IMR-90 (cell line): ENCODE results near the gene OGFOD1. TPM values are rescaled to one million over a fixed set of nuclear protein-coding genes. Genes with fewer than 3 reads are reported as not detected.

ENCODE experiments used
- ATAC-seq: fragments of 200-7000 bp; cut with Tn5 transposase; 2 replicates; pipeline ENCODE4 v1.9.1; 2020; ENCODE audit warnings: low read depth, mild to moderate bottlenecking, moderate library complexity
- BruUV-seq: library from RNA; stranded (reverse); fragments of 400-500 nt; replicated peaks from 2 replicates; lab custom pipeline; 2021; lab: Mats Ljungman, UMichigan
- CTCF ChIA-PET: fragments of 300-600 bp; formaldehyde crosslinking; extraction: SDS; loops from one replicate; lab custom pipeline; 2021; ENCODE audit warnings: antibody characterized with exemption; lab: Yijun Ruan, JAX
- POLR2A ChIA-PET: fragments of 300-600 bp; sonication (Branson Sonifier 250); formaldehyde crosslinking; loops from one replicate; lab custom pipeline; 2022; ENCODE audit warnings: antibody characterized with exemption; ENCODE audit not compliant: unreplicated experiment; lab: Charles Lee
- DNase-seq: peaks from one replicate; pipeline ENCODE4 v3.0.0; 2013
- H2AFZ ChIP-seq: replicated peaks from 2 replicates; pipeline ENCODE3; 2013; ENCODE audit warnings: low read length, mild to moderate bottlenecking; ENCODE audit not compliant: poor library complexity
- H2AK5ac ChIP-seq: 2 replicates; pipeline ENCODE4 v1.6.1; 2013; ENCODE audit warnings: low read depth, low read length, inconsistent platforms
- H2AK9ac ChIP-seq: replicated peaks from 2 replicates; pipeline ENCODE3; 2013; ENCODE audit warnings: mild to moderate bottlenecking, low read depth, low read length, moderate library complexity; ENCODE audit not compliant: poor library complexity
- H2BK120ac ChIP-seq: 2 replicates; pipeline ENCODE4 v1.6.1; 2013; ENCODE audit warnings: low read depth, low read length, inconsistent platforms
- H2BK15ac ChIP-seq: 3 replicates; pipeline ENCODE4 v1.6.1; 2013; ENCODE audit warnings: low read depth, low read length, inconsistent platforms
- H2BK20ac ChIP-seq: 2 replicates; pipeline ENCODE4 v1.6.1; 2013; ENCODE audit warnings: low read depth, mild to moderate bottlenecking, inconsistent platforms, low read length, moderate library complexity
- H2BK5ac ChIP-seq: 2 replicates; pipeline ENCODE4 v1.6.1; 2013; ENCODE audit warnings: mild to moderate bottlenecking, low read depth, low read length, inconsistent platforms; ENCODE audit not compliant: poor library complexity, severe bottlenecking
- H3K14ac ChIP-seq: replicated peaks from 2 replicates; pipeline ENCODE4 v1.6.1; 2013; ENCODE audit warnings: low read depth, low read length, inconsistent platforms
- H3K18ac ChIP-seq: 2 replicates; pipeline ENCODE4 v1.6.1; 2013; ENCODE audit warnings: low read depth, low read length, control low read depth
- H3K23ac ChIP-seq: 2 replicates; pipeline ENCODE4 v1.6.1; 2013; ENCODE audit warnings: low read depth, low read length, inconsistent platforms
- H3K27ac ChIP-seq: 2 replicates; pipeline ENCODE4 v1.5.1; 2013; ENCODE audit warnings: mild to moderate bottlenecking, control low read depth, low read length; ENCODE audit not compliant: insufficient read depth
- H3K27me3 ChIP-seq: 2 replicates; pipeline ENCODE4 v1.6.1; 2013; ENCODE audit warnings: low read length; ENCODE audit not compliant: control insufficient read depth, insufficient read depth
- H3K36me3 ChIP-seq: 2 replicates; pipeline ENCODE4 v1.6.1; 2013; ENCODE audit warnings: low read length, mixed read lengths; ENCODE audit not compliant: control insufficient read depth, insufficient read depth
- H3K4ac ChIP-seq: 2 replicates; pipeline ENCODE4 v1.6.1; 2013; ENCODE audit warnings: low read depth, low read length, inconsistent platforms
- H3K4me1 ChIP-seq: 2 replicates; pipeline ENCODE4 v1.6.1; 2013; ENCODE audit warnings: low read length, mixed read lengths; ENCODE audit not compliant: control insufficient read depth, insufficient read depth
- H3K4me2 ChIP-seq: 2 replicates; pipeline ENCODE4 v1.6.1; 2013; ENCODE audit warnings: low read depth, mild to moderate bottlenecking, control low read depth, low read length, moderate library complexity
- H3K4me3 ChIP-seq: 2 replicates; pipeline ENCODE4 v1.5.1; 2013; ENCODE audit warnings: low read depth, mild to moderate bottlenecking, control low read depth, low read length, moderate library complexity; ENCODE audit not compliant: insufficient read depth
- H3K56ac ChIP-seq: 2 replicates; pipeline ENCODE4 v1.6.1; 2013; ENCODE audit warnings: low read length, inconsistent platforms; ENCODE audit not compliant: insufficient read depth; ENCODE audit errors: extremely low read depth
- H3K79me1 ChIP-seq, 2 experiments: 2 replicates each; pipeline ENCODE4 v1.6.1; 2013; ENCODE audit warnings: low read length in 2 of 2, inconsistent platforms in 1 of 2, low read depth in 1 of 2
- H3K9ac ChIP-seq: 2 replicates; pipeline ENCODE4 v1.6.1; 2013; ENCODE audit warnings: low read depth, low read length, control low read depth
- H3K9me1 ChIP-seq: 2 replicates; pipeline ENCODE4 v1.6.1; 2013; ENCODE audit warnings: low read length, inconsistent platforms; ENCODE audit not compliant: insufficient read depth
- H3K9me3 ChIP-seq: 2 replicates; pipeline ENCODE4 v1.6.1; 2013; ENCODE audit warnings: low read length; ENCODE audit not compliant: control insufficient read depth, insufficient read depth
- H4K20me1 ChIP-seq: 2 replicates; pipeline ENCODE4 v1.6.1; 2013; ENCODE audit warnings: low read length, inconsistent platforms; ENCODE audit not compliant: insufficient read depth
- H4K5ac ChIP-seq: 2 replicates; pipeline ENCODE4 v1.6.1; 2013; ENCODE audit warnings: mild to moderate bottlenecking, low read depth, low read length, control low read depth
- H4K8ac ChIP-seq, 2 experiments: 2 replicates each; pipeline ENCODE4 v1.6.1; 2013; ENCODE audit warnings: low read depth in 2 of 2, low read length in 2 of 2, control low read depth in 1 of 2, inconsistent platforms in 1 of 2
- H4K91ac ChIP-seq: 2 replicates; pipeline ENCODE4 v1.6.1; 2013; ENCODE audit warnings: low read depth, low read length, inconsistent platforms; ENCODE audit not compliant: insufficient read depth
- MAFK ChIP-seq: IDR thresholded peaks from 2 replicates; pipeline ENCODE4 v1.6.1; 2012; ENCODE audit warnings: low read depth, low read length, improper control_type of control experiment
- RAD21 ChIP-seq: IDR thresholded peaks from 2 replicates; pipeline ENCODE4 v1.6.1; 2012; ENCODE audit warnings: low read length, improper control_type of control experiment
- dilution Hi-C: fragments of 300-500 bp; cut with HindIII; formaldehyde crosslinking; loops from one replicate; pipeline ENCODE4 v1.14.3; 2018; ENCODE audit warnings: low sequenced_read_pairs; ENCODE audit not compliant: unreplicated experiment
- in situ Hi-C: fragments of 300-500 bp; cut with MboI; formaldehyde crosslinking; loops from 3 replicates; pipeline ENCODE4 v1.14.3; 2019; ENCODE audit warnings: low sequenced_read_pairs, inconsistent platforms, mixed read lengths
- intact Hi-C: fragments of 100-400 bp; cut with micrococcal nuclease; formaldehyde crosslinking; loops from 2 replicates; pipeline ENCODE4 v1.10.0; 2022
- polyA plus RNA-seq, 3 experiments: library from polyadenylated mRNA; depleted of rRNA; stranded (reverse); fragments of >200 nt; gene quantifications; 2 replicates each; pipeline ENCODE4 v1.2.3, GENCODE V29; 2012; ENCODE audit warnings: low replicate concordance in 1 of 3
- total RNA-seq: library from RNA; depleted of rRNA; stranded (reverse); fragments of >200 nt; gene quantifications from 2 replicates; pipeline ENCODE4 v1.2.3, GENCODE V29; 2012

The OGFOD1 gene
- total and polyA plus RNA-seq, 2 of the 4 experiments (the other 2 are of a cell fraction) = 43.5 to 103 TPM

GRCh38 chr16:56468800-56469199 is 17.4 kb downstream of the OGFOD1 start:
- BruUV-seq = no TSS peak

More at GRCh38 chr16:56468800-56469199, 17.4 kb downstream of the OGFOD1 start:
- no peak overlapping the region for H2BK15ac ChIP-seq
- no peak overlapping the region for H2AFZ ChIP-seq
- H3K27me3 ChIP-seq = no peaks in the 10 kb centered on the region
- no peak for ATAC-seq
- dilution Hi-C loops (no loop called here), in situ Hi-C loops (no loop called here), intact Hi-C loops (no loop called here)
- H3K14ac ChIP-seq = no peak overlapping the region
- no peaks in the 10 kb centered on the region for H4K20me1 ChIP-seq
- H3K56ac ChIP-seq = no peak overlapping the region
- H4K91ac ChIP-seq = no peak overlapping the region
- no peak overlapping the region for H3K23ac ChIP-seq
- no peaks in the 10 kb centered on the region for H3K9me3 ChIP-seq
- H3K18ac ChIP-seq = no peak overlapping the region
- H2BK120ac ChIP-seq = no peak overlapping the region
- no peak for DNase-seq
- peaks cover 3 to 7% of the 10 kb centered on the region in 2 experiments; a peak in 3 of 4 replicates for H3K79me1 ChIP-seq
- H2BK20ac ChIP-seq = no peak overlapping the region
- H3K4me1 ChIP-seq = no peaks in the 10 kb centered on the region
- no peak overlapping the region for H3K27ac ChIP-seq
- no peak overlapping the region for H4K5ac ChIP-seq
- H2BK5ac ChIP-seq = no peak overlapping the region
- no peak overlapping the region for H2AK9ac ChIP-seq
- H3K4me3 ChIP-seq = no peak overlapping the region
- H3K36me3 ChIP-seq = peaks cover 45% of the 10 kb centered on the region
- H3K4ac ChIP-seq = no peak overlapping the region
- no peaks in the 10 kb centered on the region for H3K9me1 ChIP-seq
- CTCF ChIA-PET = no interaction called here
- no peak overlapping the region for H2AK5ac ChIP-seq
- TF ChIP-seq RAD21 = no peak
- peak; percentile 57 for TF ChIP-seq MAFK
- no peak overlapping the region for H4K8ac ChIP-seq
- no peak overlapping the region for H3K4me2 ChIP-seq
- POLR2A ChIA-PET = no interaction called here
- no peak overlapping the region for H3K9ac ChIP-seq
